ENCODE data around the gene OR10Z1. TPM values are rescaled to one million over a fixed set of nuclear protein-coding genes. Genes with fewer than 3 reads are reported as not detected.

OR10Z1 gene
- total and polyA plus RNA-seq, 11 donors: not detected

DNA sequence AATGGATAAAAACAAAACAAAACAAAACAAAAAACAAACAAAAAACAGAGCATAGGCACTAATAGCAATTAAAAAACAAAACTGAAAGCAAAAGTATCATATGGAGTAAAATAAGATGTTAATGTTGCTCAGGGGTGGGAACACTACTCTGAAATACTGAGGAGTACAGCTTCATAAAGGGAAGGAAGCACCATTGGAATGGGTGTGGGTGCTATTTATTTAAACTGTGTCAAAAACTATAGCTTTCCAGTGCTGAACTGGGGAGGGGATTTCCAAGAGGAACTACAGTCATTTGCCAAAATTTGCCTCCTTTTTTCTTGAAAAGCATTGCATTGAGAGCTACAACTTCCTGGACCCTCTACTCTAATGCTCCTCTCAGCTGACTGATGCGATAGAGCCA is 41.4 kb downstream of the OR10Z1 start:
- intact Hi-C loops (cut with DNase I): loop anchor here in 1 of 10 donors (10.0 kb wide), 1 partner anchor 142 kb away; no protein-coding TSS in a partner anchor
- 69 to 82% (median 74%) methylated on average over 1 of the region's 1 CpG for WGBS, 4 donors
- TF ChIP-seq, protein P1, sequence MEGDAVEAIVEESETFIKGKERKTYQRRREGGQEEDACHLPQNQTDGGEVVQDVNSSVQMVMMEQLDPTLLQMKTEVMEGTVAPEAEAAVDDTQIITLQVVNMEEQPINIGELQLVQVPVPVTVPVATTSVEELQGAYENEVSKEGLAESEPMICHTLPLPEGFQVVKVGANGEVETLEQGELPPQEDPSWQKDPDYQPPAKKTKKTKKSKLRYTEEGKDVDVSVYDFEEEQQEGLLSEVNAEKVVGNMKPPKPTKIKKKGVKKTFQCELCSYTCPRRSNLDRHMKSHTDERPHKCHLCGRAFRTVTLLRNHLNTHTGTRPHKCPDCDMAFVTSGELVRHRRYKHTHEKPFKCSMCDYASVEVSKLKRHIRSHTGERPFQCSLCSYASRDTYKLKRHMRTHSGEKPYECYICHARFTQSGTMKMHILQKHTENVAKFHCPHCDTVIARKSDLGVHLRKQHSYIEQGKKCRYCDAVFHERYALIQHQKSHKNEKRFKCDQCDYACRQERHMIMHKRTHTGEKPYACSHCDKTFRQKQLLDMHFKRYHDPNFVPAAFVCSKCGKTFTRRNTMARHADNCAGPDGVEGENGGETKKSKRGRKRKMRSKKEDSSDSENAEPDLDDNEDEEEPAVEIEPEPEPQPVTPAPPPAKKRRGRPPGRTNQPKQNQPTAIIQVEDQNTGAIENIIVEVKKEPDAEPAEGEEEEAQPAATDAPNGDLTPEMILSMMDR (IDR thresholded peaks at IDR 0.05): no peak
- no peak for TF ChIP-seq POLR2A (IDR thresholded peaks at IDR 0.05)

DNA sequence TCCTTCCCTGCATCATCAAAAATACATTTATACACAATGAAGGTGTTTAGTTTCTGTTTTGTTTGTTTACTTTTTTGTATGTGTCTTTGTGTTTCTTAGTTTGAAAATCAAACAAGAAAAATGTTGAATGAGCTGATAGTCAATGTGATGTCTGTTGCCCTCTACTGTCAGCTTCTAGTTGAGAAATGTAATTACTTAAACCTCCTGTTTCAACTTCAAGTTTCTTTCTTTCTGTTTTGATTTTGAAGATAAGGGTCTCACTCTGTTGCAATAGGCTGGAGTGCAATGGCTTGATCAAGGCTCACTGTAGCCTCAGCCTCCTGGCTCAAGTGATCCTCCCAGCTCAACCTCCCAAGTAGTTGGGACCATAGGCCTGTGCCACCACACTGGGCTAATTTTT is 44.0 kb downstream of the OR10Z1 start:
- Histone ChIP-seq H3K27me3 (no peaks in the 10 kb centered on the region), H3K4me3 (no peak overlapping the region), H3K4me1 (peaks cover 0 to 34% (median 0%) of the 10 kb centered on the region in 12 donors), H3K36me3 (no peaks in the 10 kb centered on the region), H3K27ac (no peak overlapping the region), H3K9me3 (no peaks in the 10 kb centered on the region)
- DNase-seq: no peak
- no peak for ATAC-seq
- intact Hi-C loops (cut with DNase I): loop anchor here in 1 of 10 donors (10.0 kb wide), 1 partner anchor 144 kb away; no protein-coding TSS in a partner anchor
- TF ChIP-seq, protein P1 (IDR thresholded peaks at IDR 0.05): peak in 2 of 12 donors; percentile 9 to 19
- TF ChIP-seq POLR2A (IDR thresholded peaks at IDR 0.05): no peak

More for the DNA sequence above, 41.4 kb downstream of the OR10Z1 start:
- no peaks in the 10 kb centered on the region for H3K9me3 ChIP-seq
- H3K36me3 ChIP-seq: no peaks in the 10 kb centered on the region
- H3K4me3 ChIP-seq: no peak overlapping the region
- H3K27me3 ChIP-seq: no peaks in the 10 kb centered on the region
- H3K27ac ChIP-seq: no peak overlapping the region
- DNase-seq: no peak
- H3K4me1 ChIP-seq: peaks cover 0 to 19% (median 0%) of the 10 kb centered on the region in 12 donors
- ATAC-seq: no peak

DNA sequence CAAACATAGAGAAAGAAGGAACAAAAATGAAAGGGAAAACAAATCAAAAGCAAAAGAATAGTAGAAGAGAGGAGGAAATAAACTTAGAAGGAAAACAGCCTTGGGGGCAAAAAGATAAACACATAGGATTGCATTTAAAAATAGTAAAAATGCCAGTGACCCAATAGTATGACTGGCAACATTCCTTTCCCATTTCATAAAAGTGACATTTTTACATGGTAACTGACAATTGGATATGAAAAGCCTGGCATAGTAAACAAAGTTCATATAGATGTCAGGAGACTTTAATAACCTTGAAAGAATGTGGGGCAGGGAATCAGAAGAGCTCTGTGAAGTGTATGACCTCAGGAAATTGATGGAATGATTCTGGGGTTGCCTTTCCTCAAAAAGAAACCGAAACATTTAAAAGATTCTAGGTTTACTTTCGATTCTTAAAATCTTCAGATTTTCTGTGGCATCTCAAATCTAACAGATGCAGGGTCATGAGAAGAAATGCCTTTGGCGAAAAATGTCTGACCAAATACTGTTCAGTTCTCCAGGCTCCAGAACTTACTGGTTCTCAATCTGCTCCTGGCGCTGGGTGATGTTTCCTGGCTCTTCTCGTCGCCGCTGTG is 47.8 kb downstream of the OR10Z1 start:
- Histone ChIP-seq H3K4me1 (peaks cover 0 to 25% (median 0%) of the 10 kb centered on the region in 12 donors), H3K27ac (peak overlapping the region in 1 of 12 donors; percentile 1), H3K9me3 (no peaks in the 10 kb centered on the region), H3K4me3 (no peak overlapping the region), H3K27me3 (no peaks in the 10 kb centered on the region), H3K36me3 (no peaks in the 10 kb centered on the region)
- ATAC-seq: no peak
- no peak for DNase-seq
- intact Hi-C loops (cut with DNase I): no loop called here
- no peak for TF ChIP-seq POLR2A (IDR thresholded peaks at IDR 0.05)
- TF ChIP-seq, protein P1 (IDR thresholded peaks at IDR 0.05): no peak
- WGBS, 4 donors: 92 to 97% (median 93%) methylated on average over 7 of the region's 7 CpGs

DNA sequence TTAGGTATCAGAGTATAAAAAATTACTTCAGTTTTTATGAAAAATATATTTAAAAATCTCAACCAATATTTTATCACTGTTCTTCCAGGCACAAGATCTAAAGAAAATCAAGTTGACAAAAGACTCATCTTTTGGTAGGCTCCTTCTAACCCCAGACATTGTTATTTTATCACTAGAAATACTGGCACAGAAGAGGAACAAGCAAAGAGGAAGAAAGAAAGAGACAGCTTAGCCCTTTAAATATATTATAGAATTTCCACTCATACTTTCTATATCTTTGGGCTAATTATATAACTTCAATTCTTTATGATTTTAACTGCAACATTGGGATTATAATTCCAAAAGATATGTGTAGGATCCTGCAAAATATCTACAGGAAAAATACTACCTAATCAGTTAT is 49.0 kb downstream of the OR10Z1 start:
- no peaks in the 10 kb centered on the region for H3K9me3 ChIP-seq
- ATAC-seq (no peak), DNase-seq (no peak)
- no peak overlapping the region for H3K27ac ChIP-seq
- H3K36me3 ChIP-seq: no peaks in the 10 kb centered on the region
- intact Hi-C loops (cut with DNase I): no loop called here
- H3K4me1 ChIP-seq: peaks cover 0 to 25% (median 0%) of the 10 kb centered on the region in 12 donors
- TF ChIP-seq, protein P1 (IDR thresholded peaks at IDR 0.05): no peak
- TF ChIP-seq POLR2A (IDR thresholded peaks at IDR 0.05): no peak
- no peak overlapping the region for H3K4me3 ChIP-seq
- H3K27me3 ChIP-seq: no peaks in the 10 kb centered on the region

All from heart left ventricle (tissue), 16 donors.